ENCODE data around the gene GALP.

Gene GALP

DNA sequence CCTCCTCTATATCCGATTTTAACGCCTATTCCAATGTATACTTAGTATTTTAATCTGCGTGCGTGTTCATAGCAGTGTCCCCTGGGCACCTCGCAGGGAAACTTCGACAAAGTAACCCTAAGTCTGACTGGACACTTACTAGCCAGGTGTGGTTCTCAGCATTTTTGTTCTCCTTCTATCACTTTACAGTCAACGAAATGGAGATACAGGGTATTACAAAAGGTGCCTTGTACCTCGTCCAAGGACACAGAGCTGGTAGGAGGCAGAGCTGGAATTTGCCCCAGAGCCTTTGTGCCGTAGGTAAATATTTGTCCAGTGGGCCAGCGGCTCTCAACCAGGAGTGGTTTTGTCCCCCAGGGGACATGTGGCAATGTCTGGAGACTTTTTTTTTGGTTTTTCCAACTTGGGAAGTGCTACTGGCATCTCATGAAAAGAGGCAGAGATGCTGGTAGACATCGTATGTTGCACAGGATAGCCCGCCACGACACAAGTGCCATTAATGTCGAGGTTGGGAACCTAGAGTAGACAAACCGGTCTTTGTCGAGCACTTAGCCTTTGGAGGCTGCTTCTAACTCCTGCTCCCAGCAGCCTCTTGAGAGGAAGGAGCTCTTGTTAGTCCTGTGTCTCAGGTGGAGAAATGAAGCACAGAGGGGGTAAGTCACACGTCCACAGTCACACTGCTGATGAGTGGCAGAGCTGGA, 33.6 kb upstream of the GALP start:
- no peak for DNase-seq (ENCODE audit: low read depth)

DNA sequence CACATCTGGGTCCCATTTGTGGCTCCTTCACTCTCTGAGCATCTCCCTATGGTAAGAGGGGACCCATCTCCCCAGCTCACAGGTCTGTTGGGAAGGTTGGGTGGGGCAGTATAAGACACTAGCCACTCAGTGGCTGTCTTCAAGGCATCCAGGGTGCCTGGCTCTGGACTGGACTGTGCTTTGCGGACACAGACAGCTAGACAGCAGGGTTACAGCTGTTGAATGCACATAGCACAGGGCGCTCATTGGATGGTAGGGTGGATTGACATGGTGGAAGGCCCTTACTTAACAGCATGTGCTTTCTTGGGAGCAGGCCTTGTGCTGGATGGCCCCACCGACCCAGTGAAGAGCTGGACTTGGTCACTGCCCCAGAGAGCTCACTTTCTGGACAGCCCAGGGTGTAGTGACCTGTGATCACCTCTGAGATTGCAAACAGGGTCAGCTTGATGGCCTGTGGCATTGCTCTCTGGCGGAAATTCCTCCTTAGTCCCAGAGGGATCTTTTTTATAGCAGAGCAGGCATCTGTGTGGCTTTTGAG, 32.8 kb upstream of the GALP start:
- no peak for DNase-seq (ENCODE audit: low read depth)
- no peak overlapping the region for H3K4me3 ChIP-seq (ENCODE audit: control insufficient read depth, low read depth, low read length)
- TF ChIP-seq, protein P1, sequence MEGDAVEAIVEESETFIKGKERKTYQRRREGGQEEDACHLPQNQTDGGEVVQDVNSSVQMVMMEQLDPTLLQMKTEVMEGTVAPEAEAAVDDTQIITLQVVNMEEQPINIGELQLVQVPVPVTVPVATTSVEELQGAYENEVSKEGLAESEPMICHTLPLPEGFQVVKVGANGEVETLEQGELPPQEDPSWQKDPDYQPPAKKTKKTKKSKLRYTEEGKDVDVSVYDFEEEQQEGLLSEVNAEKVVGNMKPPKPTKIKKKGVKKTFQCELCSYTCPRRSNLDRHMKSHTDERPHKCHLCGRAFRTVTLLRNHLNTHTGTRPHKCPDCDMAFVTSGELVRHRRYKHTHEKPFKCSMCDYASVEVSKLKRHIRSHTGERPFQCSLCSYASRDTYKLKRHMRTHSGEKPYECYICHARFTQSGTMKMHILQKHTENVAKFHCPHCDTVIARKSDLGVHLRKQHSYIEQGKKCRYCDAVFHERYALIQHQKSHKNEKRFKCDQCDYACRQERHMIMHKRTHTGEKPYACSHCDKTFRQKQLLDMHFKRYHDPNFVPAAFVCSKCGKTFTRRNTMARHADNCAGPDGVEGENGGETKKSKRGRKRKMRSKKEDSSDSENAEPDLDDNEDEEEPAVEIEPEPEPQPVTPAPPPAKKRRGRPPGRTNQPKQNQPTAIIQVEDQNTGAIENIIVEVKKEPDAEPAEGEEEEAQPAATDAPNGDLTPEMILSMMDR (IDR thresholded peaks at IDR 0.05; ENCODE audit: control insufficient read depth, insufficient read depth, low read depth, low read length, missing control alignments) = no peak

More for the DNA sequence above, 33.6 kb upstream of the GALP start:
- TF ChIP-seq, protein P1 (IDR thresholded peaks at IDR 0.05; ENCODE audit: control insufficient read depth, insufficient read depth, low read depth, low read length, missing control alignments) = no peak
- H3K4me3 ChIP-seq (ENCODE audit: control insufficient read depth, low read depth, low read length) = peak overlapping the region; percentile 74

DNA sequence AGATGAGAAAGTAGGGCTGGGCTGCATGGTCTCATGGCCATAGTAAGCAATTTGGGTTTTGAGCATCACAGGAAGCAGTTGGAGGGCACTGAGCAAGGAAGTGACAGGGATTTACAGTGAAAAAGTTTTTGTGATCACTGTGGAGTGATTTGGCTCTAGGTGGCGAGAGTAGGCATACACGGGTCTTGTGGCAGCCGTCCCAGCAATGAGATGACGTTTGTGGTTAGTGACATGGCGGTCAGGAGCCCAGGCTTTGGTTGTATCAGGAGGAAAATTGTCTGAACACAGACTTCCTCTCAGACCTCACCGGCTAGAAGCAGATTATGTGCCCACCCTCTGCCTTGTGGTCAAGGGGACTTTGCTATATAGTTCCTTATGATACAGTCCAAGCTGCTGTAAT, 31.4 kb upstream of the GALP start:
- TF ChIP-seq, protein P1 (IDR thresholded peaks at IDR 0.05; ENCODE audit: control insufficient read depth, insufficient read depth, low read depth, low read length, missing control alignments) = no peak
- no peak overlapping the region for H3K4me3 ChIP-seq (ENCODE audit: control insufficient read depth, low read depth, low read length)
- DNase-seq (ENCODE audit: low read depth) = no peak

DNA sequence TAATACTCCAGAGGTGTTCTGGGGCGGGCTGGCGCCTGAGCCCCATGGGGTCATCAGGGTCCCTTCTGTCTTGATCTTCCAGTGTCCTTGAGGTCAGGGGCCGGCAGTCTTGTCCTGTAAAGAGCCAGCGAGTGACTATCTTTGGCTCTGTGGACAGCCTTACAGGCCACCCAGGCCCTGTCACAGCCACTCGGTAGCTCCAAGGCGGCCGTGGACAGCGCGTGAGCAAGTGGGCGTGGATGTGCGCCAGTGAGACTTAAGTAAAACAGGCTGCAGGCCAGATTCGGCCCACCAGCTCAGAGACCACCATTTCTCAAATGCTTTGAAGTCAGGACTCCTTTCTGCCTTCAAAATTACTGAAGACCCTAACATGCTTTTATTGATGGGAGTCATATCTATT, 31.0 kb upstream of the GALP start:
- no peak overlapping the region for H3K4me3 ChIP-seq (ENCODE audit: control insufficient read depth, low read depth, low read length)
- TF ChIP-seq, protein P1 (IDR thresholded peaks at IDR 0.05; ENCODE audit: control insufficient read depth, insufficient read depth, low read depth, low read length, missing control alignments) = no peak
- DNase-seq (ENCODE audit: low read depth) = no peak

DNA sequence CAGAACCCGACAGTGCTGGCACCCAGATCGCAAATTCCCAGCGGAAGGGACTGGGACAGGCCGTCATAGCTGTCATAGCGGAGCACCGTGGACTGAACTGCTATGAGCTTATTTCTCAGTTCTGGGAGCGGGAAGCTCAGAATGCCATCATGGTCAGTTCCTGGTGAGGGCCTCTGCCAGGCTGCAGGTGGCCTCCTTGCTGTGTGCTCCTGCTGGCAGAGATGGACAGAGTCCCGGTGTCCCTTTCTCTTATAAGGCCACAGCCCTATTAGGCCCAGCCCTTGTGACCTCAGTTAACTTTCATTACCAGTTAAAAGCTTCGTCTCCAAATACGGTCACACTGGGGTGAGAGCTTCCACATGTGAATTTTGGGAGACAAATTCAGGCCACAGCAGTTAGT, 30.1 kb upstream of the GALP start:
- TF ChIP-seq, protein P1 (IDR thresholded peaks at IDR 0.05; ENCODE audit: control insufficient read depth, insufficient read depth, low read depth, low read length, missing control alignments) = no peak
- no peak overlapping the region for H3K4me3 ChIP-seq (ENCODE audit: control insufficient read depth, low read depth, low read length)
- DNase-seq (ENCODE audit: low read depth) = no peak

DNA sequence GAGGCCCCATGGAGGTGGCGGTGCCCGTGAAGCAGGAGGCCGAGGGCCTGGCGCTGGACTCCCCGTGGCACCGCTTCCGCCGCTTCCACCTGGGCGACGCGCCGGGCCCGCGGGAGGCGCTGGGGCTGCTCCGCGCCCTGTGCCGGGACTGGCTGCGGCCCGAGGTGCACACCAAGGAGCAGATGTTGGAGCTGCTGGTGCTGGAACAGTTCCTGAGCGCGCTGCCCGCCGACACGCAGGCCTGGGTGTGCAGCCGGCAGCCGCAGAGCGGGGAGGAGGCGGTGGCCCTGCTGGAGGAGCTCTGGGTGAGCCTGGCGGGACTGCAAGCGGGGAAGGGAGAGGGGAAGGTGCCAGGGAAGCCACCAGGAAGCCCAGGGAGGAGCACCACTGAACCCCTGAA, 28.9 kb upstream of the GALP start:
- H3K4me3 ChIP-seq (ENCODE audit: control insufficient read depth, low read depth, low read length) = no peak overlapping the region
- DNase-seq (ENCODE audit: low read depth) = no peak
- TF ChIP-seq, protein P1 (IDR thresholded peaks at IDR 0.05; ENCODE audit: control insufficient read depth, insufficient read depth, low read depth, low read length, missing control alignments) = no peak
